Activated B cell treated with CpG ODN at 0.5 μM for 24 hours (primary cell): ENCODE results near the gene PRKG1. TPM values are rescaled to one million over a fixed set of nuclear protein-coding genes. Genes with fewer than 3 reads are reported as not detected.

Source experiments
- ATAC-seq: fragments of 200-7000 bp; cut with Tn5 transposase; one replicate; pipeline ENCODE4 v1.10.0; 2021; ENCODE audit warnings: low read depth, mild to moderate bottlenecking, moderate library complexity
- CTCF ChIA-PET: fragments of 350-600 bp; sonication (Branson Sonifier 250); formaldehyde crosslinking; loops from one replicate; lab custom pipeline; 2021; ENCODE audit warnings: antibody characterized with exemption; lab: Charles Lee
- POLR2A ChIA-PET: fragments of 350-600 bp; sonication (Branson Sonifier 250); formaldehyde crosslinking; loops from one replicate; lab custom pipeline; 2021; ENCODE audit warnings: antibody characterized with exemption; lab: Charles Lee
- DNase-seq: peaks from one replicate; pipeline ENCODE4 v3.0.0; 2022
- H3K27ac Mint-ChIP-seq: one replicate; pipeline ENCODE4 v1.8.0; 2020; ENCODE audit warnings: mixed read lengths
- H3K27me3 Mint-ChIP-seq: one replicate; pipeline ENCODE4 v1.8.0; 2021; ENCODE audit warnings: mixed read lengths
- H3K36me3 Mint-ChIP-seq: one replicate; pipeline ENCODE4 v1.8.0; 2021; ENCODE audit warnings: low read depth, mixed read lengths
- H3K4me1 Mint-ChIP-seq: one replicate; pipeline ENCODE4 v1.8.0; 2021; ENCODE audit warnings: mixed read lengths
- H3K4me3 Mint-ChIP-seq: one replicate; pipeline ENCODE4 v1.8.0; 2020; ENCODE audit warnings: mild to moderate bottlenecking, mixed read lengths
- H3K9me3 Mint-ChIP-seq: one replicate; pipeline ENCODE4 v1.8.0; 2020; ENCODE audit warnings: mixed read lengths
- CTCF ChIP-seq: fragments of 200-600 bp; IDR thresholded peaks from one replicate; pipeline ENCODE4 v1.8.0; 2022; ENCODE audit warnings: antibody characterized with exemption, mild to moderate bottlenecking
- intact Hi-C: fragments of 100-400 bp; cut with micrococcal nuclease; formaldehyde crosslinking; loops from one replicate; pipeline ENCODE4 v1.15.1; 2024
- total RNA-seq: library from RNA; stranded (reverse); gene quantifications from 2 replicates; pipeline ENCODE4 v1.2.3, GENCODE V29; 2022

PRKG1 gene
- total RNA-seq, 1 donor from 2014 or later = not detected

GRCh38 chr10:51640120-51640819 is 566.0 kb downstream of the PRKG1 start:
- CTCF ChIA-PET = no interaction called here
- TF ChIP-seq CTCF = no peak
- no peak for ATAC-seq
- Mint-ChIP-seq H3K9me3 (no peaks in the 10 kb centered on the region), H3K27ac (no peak overlapping the region), H3K4me1 (no peaks in the 10 kb centered on the region), H3K27me3 (no peaks in the 10 kb centered on the region), H3K4me3 (no peak overlapping the region), H3K36me3 (no peaks in the 10 kb centered on the region)
- no peak for DNase-seq
- POLR2A ChIA-PET = no interaction called here
- intact Hi-C loops = no loop called here

GRCh38 chr10:51642581-51642980 is 568.3 kb downstream of the PRKG1 start:
- intact Hi-C loops = no loop called here
- no peak for DNase-seq
- Mint-ChIP-seq H3K27me3 (no peaks in the 10 kb centered on the region), H3K36me3 (no peaks in the 10 kb centered on the region), H3K27ac (no peak overlapping the region), H3K9me3 (no peaks in the 10 kb centered on the region), H3K4me1 (no peaks in the 10 kb centered on the region), H3K4me3 (no peak overlapping the region)
- TF ChIP-seq CTCF = no peak
- CTCF ChIA-PET = no interaction called here
- POLR2A ChIA-PET = no interaction called here
- no peak for ATAC-seq

DNA sequence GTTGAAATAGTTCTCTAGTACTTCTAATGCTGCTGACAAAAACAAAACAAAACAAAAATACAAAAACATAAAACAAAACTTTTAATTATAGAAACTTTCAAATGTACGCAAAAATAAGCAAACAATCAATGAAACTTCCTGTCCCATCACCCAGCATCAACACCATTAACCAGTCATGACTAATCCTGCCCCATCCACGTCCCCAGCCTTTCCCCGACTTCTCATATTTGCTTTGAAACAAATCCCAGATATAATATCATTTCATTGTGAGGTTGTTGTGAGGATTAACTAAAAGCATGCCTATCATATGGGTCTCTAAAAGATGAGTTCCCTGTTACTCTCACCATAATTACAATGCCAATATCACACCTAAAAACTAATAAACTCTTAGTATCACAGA is 569.4 kb downstream of the PRKG1 start:
- ATAC-seq (no peak), DNase-seq (no peak)
- ChIA-PET CTCF (no interaction called here), POLR2A (no interaction called here)
- H3K4me3 Mint-ChIP-seq = no peak overlapping the region
- no peak for TF ChIP-seq CTCF
- intact Hi-C loops = no loop called here
- no peaks in the 10 kb centered on the region for H3K36me3 Mint-ChIP-seq
- H3K4me1 Mint-ChIP-seq = no peaks in the 10 kb centered on the region
- no peaks in the 10 kb centered on the region for H3K27me3 Mint-ChIP-seq
- no peaks in the 10 kb centered on the region for H3K9me3 Mint-ChIP-seq
- no peak overlapping the region for H3K27ac Mint-ChIP-seq

- no peak for ATAC-seq
- Mint-ChIP-seq H3K4me1 (no peaks in the 10 kb centered on the region), H3K27me3 (no peaks in the 10 kb centered on the region), H3K9me3 (no peaks in the 10 kb centered on the region), H3K4me3 (no peak overlapping the region), H3K36me3 (no peaks in the 10 kb centered on the region), H3K27ac (no peak overlapping the region)
- no peak for TF ChIP-seq CTCF
- intact Hi-C loops = no loop called here
- no peak for DNase-seq
- ChIA-PET POLR2A (no interaction called here), CTCF (no interaction called here)
Measured at GRCh38 chr10:51649064-51649463, 574.8 kb downstream of the PRKG1 start.

GRCh38 chr10:51651063-51651462 is 576.8 kb downstream of the PRKG1 start:
- no peak for DNase-seq
- H3K4me3 Mint-ChIP-seq = no peak overlapping the region
- H3K9me3 Mint-ChIP-seq = no peaks in the 10 kb centered on the region
- no peak for ATAC-seq
- no peak overlapping the region for H3K27ac Mint-ChIP-seq
- H3K36me3 Mint-ChIP-seq = no peaks in the 10 kb centered on the region
- intact Hi-C loops = no loop called here
- ChIA-PET POLR2A (no interaction called here), CTCF (no interaction called here)
- TF ChIP-seq CTCF = no peak
- no peaks in the 10 kb centered on the region for H3K27me3 Mint-ChIP-seq
- H3K4me1 Mint-ChIP-seq = no peaks in the 10 kb centered on the region
